Stimulated activated CD8-positive, alpha-beta memory T cell treated with anti-CD3 and anti-CD28 coated beads, Interleukin-7, amount 100 ng/mL, for 24 hours (primary cell): ENCODE measurements around the gene CRLF1.
"Not testable (repeated sequence)": the region's sequence is repeated elsewhere in the genome, so short reads cannot be mapped to it uniquely, and the experiment has no call there.

Experiments
- DNase-seq: peaks from one replicate; pipeline ENCODE4 v3.0.0-alpha.2; 2020; ENCODE audit warnings: low read depth

CRLF1 gene

GRCh38 chr19:18592732-18593131 lies 13.9 kb downstream of the CRLF1 start:
- not testable (repeated sequence) for DNase-seq

GRCh38 chr19:18591735-18592385 lies 14.7 kb downstream of the CRLF1 start:
- no peak for DNase-seq

GRCh38 chr19:18590273-18591272 lies 16.0 kb downstream of the CRLF1 start:
- no peak for DNase-seq

- DNase-seq, result no peak
Measured at GRCh38 chr19:18589380-18590272, 17.0 kb downstream of the CRLF1 start.

- peak; percentile 72 for DNase-seq
Measured at GRCh38 chr19:18588611-18589379, 17.8 kb downstream of the CRLF1 start, which contains the start of gene REX1BD. Gene REX1BD, plus strand, starts transcription at chr19:18588798. Its CDS starts 4 bp downstream, at chr19:18588802.

- DNase-seq, result no peak
Measured at GRCh38 chr19:18587962-18588610, 18.5 kb downstream of the CRLF1 start.

- no peak for DNase-seq
Measured at GRCh38 chr19:18587561-18587960, 19.0 kb downstream of the CRLF1 start.

GRCh38 chr19:18586306-18586705 lies 20.3 kb downstream of the CRLF1 start:
- DNase-seq, result no peak

GRCh38 chr19:18580311-18580710 lies 26.3 kb downstream of the CRLF1 start:
- DNase-seq, result no peak

GRCh38 chr19:18577365-18577914 lies 29.2 kb downstream of the CRLF1 start:
- DNase-seq, result no peak

GRCh38 chr19:18576383-18576782 lies 30.2 kb downstream of the CRLF1 start:
- no peak for DNase-seq

GRCh38 chr19:18574691-18575291 lies 31.8 kb downstream of the CRLF1 start:
- no peak for DNase-seq

- peak; percentile 97 for DNase-seq
Measured at GRCh38 chr19:18571564-18572344, 34.8 kb downstream of the CRLF1 start, which contains the start of gene UBA52. Gene UBA52, plus strand, starts transcription at chr19:18571857. Its CDS starts 1,444 bp downstream, at chr19:18573301.

- no peak for DNase-seq
Measured at GRCh38 chr19:18568367-18568766, 38.2 kb downstream of the CRLF1 start.

GRCh38 chr19:18566953-18567352 lies 39.6 kb downstream of the CRLF1 start:
- no peak for DNase-seq

GRCh38 chr19:18562086-18562485 lies 44.5 kb downstream of the CRLF1 start:
- DNase-seq, result no peak

GRCh38 chr19:18559685-18560084 lies 46.9 kb downstream of the CRLF1 start:
- DNase-seq, result no peak

- DNase-seq, result no peak
Measured at GRCh38 chr19:18558604-18559003, 48.0 kb downstream of the CRLF1 start.

- no peak for DNase-seq
Measured at GRCh38 chr19:18558202-18558555, 48.4 kb downstream of the CRLF1 start.
